ENCODE measurements around the gene C1orf198.

Gene C1orf198

GRCh38 chr1:230870916-230871315 lies 2.6 kb upstream of the C1orf198 start:
- Mint-ChIP-seq H3K27me3 (peaks cover 17% of the 10 kb centered on the region), H3K27ac (no peak overlapping the region), H3K36me3 (no peaks in the 10 kb centered on the region), H3K4me1 (peaks cover 15% of the 10 kb centered on the region), H3K9me3 (no peaks in the 10 kb centered on the region), H3K4me3 (no peak overlapping the region)

GRCh38 chr1:230869500-230869899 lies 1.2 kb upstream of the C1orf198 start:
- Mint-ChIP-seq H3K9me3 (no peaks in the 10 kb centered on the region), H3K4me1 (peaks cover 15% of the 10 kb centered on the region), H3K4me3 (peak overlapping the region; percentile 85), H3K27me3 (peaks cover 11% of the 10 kb centered on the region), H3K27ac (no peak overlapping the region), H3K36me3 (no peaks in the 10 kb centered on the region)

GRCh38 chr1:230868736-230869385 lies 540 bp upstream of the C1orf198 start:
- Mint-ChIP-seq H3K27me3 (peaks cover 11% of the 10 kb centered on the region), H3K4me3 (peak overlapping the region; percentile 85), H3K4me1 (peaks cover 19% of the 10 kb centered on the region), H3K27ac (peak overlapping the region; percentile 59), H3K9me3 (no peaks in the 10 kb centered on the region), H3K36me3 (no peaks in the 10 kb centered on the region)

- Mint-ChIP-seq H3K4me3 (peak overlapping the region; percentile 84), H3K27me3 (peaks cover 11% of the 10 kb centered on the region), H3K27ac (no peak overlapping the region), H3K9me3 (no peaks in the 10 kb centered on the region), H3K36me3 (no peaks in the 10 kb centered on the region), H3K4me1 (peaks cover 31% of the 10 kb centered on the region)
Observed at GRCh38 chr1:230867101-230867902, 1.0 kb downstream of the C1orf198 start.

GRCh38 chr1:230866171-230867070 lies 1.9 kb downstream of the C1orf198 start:
- H3K4me1 Mint-ChIP-seq, result peaks cover 31% of the 10 kb centered on the region
- no peak overlapping the region for H3K27ac Mint-ChIP-seq
- H3K4me3 Mint-ChIP-seq, result peak overlapping the region; percentile 6
- H3K27me3 Mint-ChIP-seq, result peaks cover 9% of the 10 kb centered on the region
- no peaks in the 10 kb centered on the region for H3K36me3 Mint-ChIP-seq
- H3K9me3 Mint-ChIP-seq, result no peaks in the 10 kb centered on the region

DNA sequence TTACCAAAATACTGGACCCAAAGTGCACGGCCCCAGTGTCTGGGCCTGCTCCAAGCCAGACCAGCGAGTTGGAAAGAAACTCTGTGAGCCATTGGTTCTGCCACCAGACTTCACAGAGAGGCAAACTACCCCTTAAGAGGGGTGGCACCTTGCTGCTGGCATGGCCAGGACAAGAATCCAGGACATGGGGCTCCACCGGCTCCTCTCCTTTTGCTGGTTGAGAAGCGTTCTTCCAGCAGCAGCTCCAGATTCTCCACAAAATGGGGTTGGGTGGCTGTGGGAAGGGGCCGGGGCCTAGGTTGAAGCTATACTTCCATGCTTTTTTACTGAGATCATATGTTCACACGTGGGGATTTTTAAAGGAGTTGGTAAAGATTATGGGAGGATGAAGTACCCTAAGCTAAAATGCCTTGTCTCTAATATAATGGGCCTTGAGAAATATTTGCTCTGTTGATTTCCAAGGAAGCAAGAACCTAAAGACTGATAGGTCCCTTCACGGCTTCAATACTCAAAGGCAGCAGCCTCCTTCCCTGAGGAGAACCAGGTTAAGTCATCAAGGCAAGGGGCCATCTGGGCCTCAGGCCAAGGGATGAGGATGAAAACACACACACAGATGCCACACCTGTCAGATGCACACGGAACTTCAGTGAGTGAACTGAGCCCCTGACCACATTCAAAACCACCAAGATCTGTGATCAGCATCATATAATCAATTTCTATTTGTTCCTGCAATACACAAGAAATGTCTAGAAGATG lies 3.1 kb downstream of the C1orf198 start:
- Mint-ChIP-seq H3K9me3 (no peaks in the 10 kb centered on the region), H3K27ac (no peak overlapping the region), H3K4me1 (peaks cover 31% of the 10 kb centered on the region), H3K4me3 (no peak overlapping the region), H3K36me3 (no peaks in the 10 kb centered on the region), H3K27me3 (peaks cover 8% of the 10 kb centered on the region)

DNA sequence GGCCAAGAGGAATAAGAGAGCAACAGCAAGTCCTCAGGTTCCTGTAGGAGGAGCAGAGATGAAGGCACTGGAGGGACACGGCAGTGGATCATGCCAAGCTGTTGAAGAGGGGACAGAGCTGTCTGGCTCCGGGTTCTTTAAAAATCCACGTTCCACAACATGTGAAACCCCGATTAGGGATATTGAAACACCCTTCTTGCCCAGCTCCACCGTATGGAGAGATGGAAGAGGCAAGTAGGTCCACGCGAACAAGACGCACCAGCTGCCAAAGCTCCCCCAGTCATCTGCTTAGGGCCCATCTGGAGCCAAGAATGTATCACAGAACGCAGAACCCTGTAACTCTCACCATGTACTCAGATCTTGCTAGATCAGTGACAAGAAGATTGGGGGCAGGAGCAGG lies 3.9 kb downstream of the C1orf198 start:
- no peak overlapping the region for H3K27ac Mint-ChIP-seq
- H3K36me3 Mint-ChIP-seq, result no peaks in the 10 kb centered on the region
- H3K4me3 Mint-ChIP-seq, result no peak overlapping the region
- H3K27me3 Mint-ChIP-seq, result peaks cover 2% of the 10 kb centered on the region
- no peaks in the 10 kb centered on the region for H3K9me3 Mint-ChIP-seq
- peaks cover 31% of the 10 kb centered on the region for H3K4me1 Mint-ChIP-seq

DNA sequence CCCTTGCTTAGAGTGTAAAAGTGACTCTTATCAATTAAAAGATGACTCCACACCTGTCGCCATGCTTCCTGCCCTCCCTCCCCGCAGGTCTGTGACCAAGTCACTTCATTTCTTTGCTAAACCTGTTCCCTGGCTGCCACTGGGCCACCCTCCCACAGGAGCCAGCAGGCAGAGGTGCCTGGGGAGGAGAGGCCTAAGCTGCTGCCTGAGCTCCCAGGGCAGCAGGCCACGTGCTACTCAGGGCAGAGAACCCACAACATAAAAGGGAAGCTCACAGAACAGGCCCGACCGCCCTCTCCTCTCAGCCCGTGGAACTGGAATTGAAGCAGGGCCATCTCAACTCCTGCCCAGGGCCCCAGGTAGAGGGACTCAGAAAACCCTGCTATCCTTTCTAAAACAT lies 4.9 kb downstream of the C1orf198 start:
- H3K36me3 Mint-ChIP-seq, result no peaks in the 10 kb centered on the region
- peaks cover 31% of the 10 kb centered on the region for H3K4me1 Mint-ChIP-seq
- no peak overlapping the region for H3K27ac Mint-ChIP-seq
- no peaks in the 10 kb centered on the region for H3K27me3 Mint-ChIP-seq
- no peaks in the 10 kb centered on the region for H3K9me3 Mint-ChIP-seq
- no peak overlapping the region for H3K4me3 Mint-ChIP-seq

GRCh38 chr1:230861970-230862595 lies 6.2 kb downstream of the C1orf198 start:
- no peaks in the 10 kb centered on the region for H3K36me3 Mint-ChIP-seq
- peaks cover 25% of the 10 kb centered on the region for H3K4me1 Mint-ChIP-seq
- no peak overlapping the region for H3K4me3 Mint-ChIP-seq

GRCh38 chr1:230861489-230861888 lies 6.8 kb downstream of the C1orf198 start:
- peaks cover 19% of the 10 kb centered on the region for H3K4me1 Mint-ChIP-seq
- no peaks in the 10 kb centered on the region for H3K36me3 Mint-ChIP-seq
- H3K27me3 Mint-ChIP-seq, result no peaks in the 10 kb centered on the region
- H3K27ac Mint-ChIP-seq, result no peak overlapping the region
- H3K4me3 Mint-ChIP-seq, result no peak overlapping the region
- H3K9me3 Mint-ChIP-seq, result no peaks in the 10 kb centered on the region

More at GRCh38 chr1:230861970-230862595, 6.2 kb downstream of the C1orf198 start:
- H3K9me3 Mint-ChIP-seq, result no peaks in the 10 kb centered on the region
- no peak overlapping the region for H3K27ac Mint-ChIP-seq
- no peaks in the 10 kb centered on the region for H3K27me3 Mint-ChIP-seq

DNA sequence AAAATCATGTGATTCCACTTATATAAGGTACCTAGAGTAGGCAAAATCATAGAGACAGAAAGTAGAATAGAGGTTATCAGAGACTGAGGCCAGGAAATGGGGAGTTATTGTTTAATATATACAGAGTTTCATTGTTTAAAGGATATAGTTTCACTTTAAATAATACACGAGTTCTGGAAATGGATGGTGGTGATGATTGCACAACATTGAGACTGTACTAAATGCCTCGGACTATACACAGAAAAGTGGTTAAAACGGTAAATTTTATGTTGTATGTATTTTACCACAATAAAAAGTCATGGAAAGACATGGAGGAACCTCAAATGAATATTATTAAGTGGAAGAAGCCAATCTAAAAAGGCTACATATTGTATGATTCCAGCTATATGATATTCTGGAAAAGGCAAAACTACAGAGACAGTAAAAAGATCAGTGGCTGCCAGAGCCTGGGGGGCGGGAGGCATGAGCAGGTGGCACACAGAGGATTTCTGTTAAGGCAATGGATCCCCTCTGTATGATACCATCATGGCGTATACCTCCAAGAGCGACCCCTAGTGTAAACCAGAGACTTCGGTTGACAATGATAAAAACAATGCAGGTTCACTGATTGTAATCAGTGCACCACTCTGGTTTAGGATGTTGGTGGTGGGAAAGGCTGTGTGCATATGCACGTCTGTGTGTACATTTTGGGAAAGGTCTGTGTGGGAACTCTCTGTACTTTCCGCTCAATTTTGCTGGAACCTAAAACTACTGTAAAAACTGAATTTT lies 7.5 kb downstream of the C1orf198 start:
- Mint-ChIP-seq H3K27ac (no peak overlapping the region), H3K36me3 (no peaks in the 10 kb centered on the region), H3K27me3 (no peaks in the 10 kb centered on the region), H3K4me3 (no peak overlapping the region), H3K4me1 (peaks cover 17% of the 10 kb centered on the region), H3K9me3 (no peaks in the 10 kb centered on the region)

DNA sequence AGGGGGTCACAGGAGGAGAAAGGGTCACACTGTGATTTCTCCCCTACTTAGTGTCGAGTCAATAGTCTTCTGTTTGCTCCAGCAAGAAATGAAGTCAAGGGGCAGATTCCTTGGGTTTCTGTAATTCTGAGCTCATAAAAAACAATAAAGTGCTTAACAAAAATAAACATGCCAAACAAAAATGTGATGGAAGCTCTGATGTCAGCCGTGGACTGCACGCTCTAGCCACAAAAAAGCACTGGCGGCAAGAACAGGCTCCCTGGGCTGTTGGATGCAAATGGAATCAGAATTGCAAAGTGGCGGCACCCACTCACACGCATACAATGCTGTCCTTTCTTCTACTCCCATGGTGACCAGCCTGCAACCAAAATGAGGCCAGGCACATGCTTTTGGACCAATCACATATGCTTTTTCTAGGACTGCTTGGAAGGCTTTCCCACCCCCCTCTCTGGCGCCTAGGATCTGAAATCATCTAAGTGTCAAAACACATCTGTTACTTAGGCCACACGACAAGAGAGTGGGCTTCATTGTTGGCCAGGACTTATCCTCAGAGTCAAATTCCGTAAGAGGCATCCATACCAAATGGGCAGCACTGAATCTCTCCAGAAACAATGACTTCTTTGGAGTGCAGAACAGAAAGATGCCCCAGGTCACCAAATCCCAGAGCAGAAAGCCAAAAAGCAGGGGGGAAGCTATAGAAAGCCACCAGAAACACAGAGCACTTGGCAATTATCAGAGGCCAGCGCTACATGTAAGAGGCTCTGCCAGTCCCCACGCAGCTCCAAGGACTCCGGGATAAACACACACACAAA lies 9.2 kb downstream of the C1orf198 start:
- Mint-ChIP-seq H3K4me3 (no peak overlapping the region), H3K4me1 (peaks cover 15% of the 10 kb centered on the region), H3K27me3 (no peaks in the 10 kb centered on the region), H3K36me3 (no peaks in the 10 kb centered on the region), H3K27ac (no peak overlapping the region), H3K9me3 (no peaks in the 10 kb centered on the region)

DNA sequence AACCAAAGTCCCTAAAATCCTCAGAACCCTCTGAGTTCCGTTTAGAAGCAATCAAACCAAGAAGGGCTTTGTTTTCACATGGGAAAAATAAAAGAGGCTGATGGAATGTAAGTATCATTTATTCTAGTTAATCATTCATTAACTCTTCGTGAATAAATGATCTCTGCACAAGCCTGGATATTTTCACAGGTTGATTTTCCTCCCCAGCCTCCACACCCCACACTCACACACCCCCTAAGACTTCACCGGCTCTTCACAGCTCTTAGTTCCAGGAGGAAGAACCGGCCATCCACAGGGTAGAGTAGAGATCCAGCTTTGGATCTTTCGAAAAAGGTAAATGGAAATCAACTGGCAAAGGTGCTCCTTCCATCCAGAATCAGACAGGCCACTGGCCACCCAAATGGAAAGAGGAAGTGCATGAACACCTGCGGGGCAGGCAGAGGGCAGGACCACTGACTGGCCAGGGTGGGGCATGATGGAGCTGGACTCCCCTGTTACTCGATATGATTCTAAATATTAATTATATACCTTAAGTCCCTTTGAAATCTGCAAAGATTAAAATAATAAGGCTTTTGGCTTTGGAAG lies 10.0 kb downstream of the C1orf198 start:
- Mint-ChIP-seq H3K36me3 (peaks cover 2% of the 10 kb centered on the region), H3K4me3 (no peak overlapping the region), H3K27ac (no peak overlapping the region), H3K4me1 (peaks cover 10% of the 10 kb centered on the region), H3K27me3 (no peaks in the 10 kb centered on the region), H3K9me3 (no peaks in the 10 kb centered on the region)
